H9 (cell line): Measurements from ENCODE around the gene POU2F2. TPM values are rescaled to one million over a fixed set of nuclear protein-coding genes. Genes with fewer than 3 reads are reported as not detected.

ENCODE experiments used
- DNase-seq: peaks from one replicate; pipeline ENCODE4 v3.0.0-alpha.2; 2017
- H2AFZ ChIP-seq: one replicate; pipeline ENCODE4 v1.6.1; 2013; ENCODE audit warnings: mild to moderate bottlenecking, low read length, control low read depth, moderate library complexity
- H2AK5ac ChIP-seq: 2 replicates; pipeline ENCODE4 v1.6.1; 2013; ENCODE audit warnings: low read length, control low read depth, mixed read lengths; ENCODE audit not compliant: insufficient read length
- H2BK120ac ChIP-seq: one replicate; pipeline ENCODE4 v1.6.1; 2013; ENCODE audit warnings: low read depth, mild to moderate bottlenecking, low read length, control low read depth, inconsistent platforms; ENCODE audit not compliant: poor library complexity, severe bottlenecking
- H2BK12ac ChIP-seq: 2 replicates; pipeline ENCODE4 v1.6.1; 2013; ENCODE audit warnings: low read length, control low read depth, mixed read lengths, low read depth; ENCODE audit not compliant: insufficient read length
- H2BK15ac ChIP-seq: 2 replicates; pipeline ENCODE4 v1.6.1; 2013; ENCODE audit warnings: low read depth, low read length, control low read depth
- H2BK20ac ChIP-seq: one replicate; pipeline ENCODE4 v1.6.1; 2013; ENCODE audit warnings: low read depth, mild to moderate bottlenecking, low read length, control low read depth, inconsistent platforms; ENCODE audit not compliant: poor library complexity, severe bottlenecking
- H2BK5ac ChIP-seq: 2 replicates; pipeline ENCODE4 v1.6.1; 2013; ENCODE audit warnings: low read length, control low read depth, mixed read lengths; ENCODE audit not compliant: insufficient read length
- H3K14ac ChIP-seq: 2 replicates; pipeline ENCODE4 v1.6.1; 2013; ENCODE audit warnings: low read length, control low read depth; ENCODE audit not compliant: insufficient read depth
- H3K18ac ChIP-seq: 2 replicates; pipeline ENCODE4 v1.6.1; 2013; ENCODE audit warnings: low read depth, mild to moderate bottlenecking, mixed read lengths, low read length, control low read depth; ENCODE audit not compliant: insufficient read length
- H3K23ac ChIP-seq: 2 replicates; pipeline ENCODE4 v1.6.1; 2013; ENCODE audit warnings: low read length, control low read depth, mixed read lengths, low read depth; ENCODE audit not compliant: insufficient read length
- H3K23me2 ChIP-seq: 2 replicates; pipeline ENCODE4 v1.6.1; 2013; ENCODE audit warnings: low read depth, mild to moderate bottlenecking, mixed read lengths, low read length, control low read depth; ENCODE audit not compliant: insufficient read length, poor library complexity, severe bottlenecking
- H3K27ac ChIP-seq: 2 replicates; pipeline ENCODE4 v1.5.1; 2013; ENCODE audit warnings: low read length, control low read depth, mixed read lengths, low read depth; ENCODE audit not compliant: insufficient read length
- H3K27me3 ChIP-seq: 2 replicates; pipeline ENCODE4 v1.6.1; 2013; ENCODE audit warnings: low read length, control low read depth, inconsistent platforms; ENCODE audit not compliant: insufficient read depth
- H3K4ac ChIP-seq: 2 replicates; pipeline ENCODE4 v1.6.1; 2013; ENCODE audit warnings: low read depth, mild to moderate bottlenecking, control low read depth, inconsistent platforms, low read length, moderate library complexity
- H3K4me1 ChIP-seq: 2 replicates; pipeline ENCODE4 v1.6.1; 2013; ENCODE audit warnings: low read length, control low read depth, inconsistent platforms; ENCODE audit not compliant: insufficient read depth
- H3K4me2 ChIP-seq: 2 replicates; pipeline ENCODE4 v1.6.1; 2013; ENCODE audit warnings: low read length, control low read depth, mixed read lengths; ENCODE audit not compliant: insufficient read length, insufficient read depth
- H3K56ac ChIP-seq: 2 replicates; pipeline ENCODE4 v1.6.1; 2013; ENCODE audit warnings: low read depth, mild to moderate bottlenecking, mixed read lengths, low read length, control low read depth; ENCODE audit not compliant: insufficient read length
- H3K79me1 ChIP-seq: 2 replicates; pipeline ENCODE4 v1.6.1; 2013; ENCODE audit warnings: low read depth, mild to moderate bottlenecking, moderate library complexity, low read length, control low read depth, inconsistent platforms; ENCODE audit not compliant: insufficient read depth, poor library complexity, severe bottlenecking
- H3K79me2 ChIP-seq: 2 replicates; pipeline ENCODE4 v1.6.1; 2013; ENCODE audit warnings: low read length, control low read depth, inconsistent platforms; ENCODE audit not compliant: insufficient read depth
- H3K9ac ChIP-seq: 2 replicates; pipeline ENCODE4 v1.6.1; 2013; ENCODE audit warnings: low read length, control low read depth, mixed read lengths; ENCODE audit not compliant: insufficient read length; ENCODE audit errors: extremely low read depth
- H3K9me3 ChIP-seq: one replicate; pipeline ENCODE4 v1.6.1; 2013; ENCODE audit warnings: low read depth, low read length, inconsistent platforms; ENCODE audit not compliant: control insufficient read depth
- H3T11ph ChIP-seq: one replicate; pipeline ENCODE4 v1.6.1; 2013; ENCODE audit warnings: mild to moderate bottlenecking, low read length, control low read depth, inconsistent platforms
- H4K20me1 ChIP-seq: one replicate; pipeline ENCODE4 v1.6.1; 2013; ENCODE audit not compliant: control insufficient read depth, insufficient read length, insufficient read depth
- H4K5ac ChIP-seq: 2 replicates; pipeline ENCODE4 v1.6.1; 2013; ENCODE audit warnings: low read depth, mild to moderate bottlenecking, mixed read lengths, low read length, control low read depth; ENCODE audit not compliant: insufficient read length
- H4K8ac ChIP-seq: replicated peaks from 2 replicates; pipeline ENCODE4 v1.6.1; 2013; ENCODE audit warnings: low read length, control low read depth, mixed read lengths, low read depth; ENCODE audit not compliant: insufficient read length
- H4K91ac ChIP-seq: 2 replicates; pipeline ENCODE4 v1.6.1; 2013; ENCODE audit warnings: low read depth, mild to moderate bottlenecking, moderate library complexity, mixed read lengths, low read length, control low read depth; ENCODE audit not compliant: insufficient read length
- H3K27ac Mint-ChIP-seq, 3 experiments: 2 replicates in 2 of 3; 3 replicates in 1 of 3; pipeline ENCODE4 v1.8.0; 2020 to 2021; ENCODE audit warnings: mixed read lengths in 3 of 3, mild to moderate bottlenecking in 1 of 3, moderate library complexity in 1 of 3
- H3K27me3 Mint-ChIP-seq: 2 replicates; pipeline ENCODE4 v1.8.0; 2021; ENCODE audit warnings: low read depth, mild to moderate bottlenecking, moderate library complexity, mixed read lengths
- H3K36me3 Mint-ChIP-seq, 3 experiments: 2 replicates in 2 of 3; 3 replicates in 1 of 3; pipeline ENCODE4 v1.8.0; 2020 to 2021; ENCODE audit warnings: low read depth in 3 of 3, mixed read lengths in 3 of 3; ENCODE audit not compliant: insufficient read depth in 1 of 3
- H3K4me1 Mint-ChIP-seq, 2 experiments: 2 replicates each; pipeline ENCODE4 v1.8.0; 2020; ENCODE audit warnings: mixed read lengths in 2 of 2
- H3K4me3 Mint-ChIP-seq, 2 experiments: 2 replicates in 1 of 2; 3 replicates in 1 of 2; pipeline ENCODE4 v1.8.0; 2020 to 2021; ENCODE audit warnings: mild to moderate bottlenecking in 2 of 2, mixed read lengths in 2 of 2, moderate library complexity in 1 of 2
- H3K9me3 Mint-ChIP-seq, 2 experiments: 2 replicates in 1 of 2; 3 replicates in 1 of 2; pipeline ENCODE4 v1.8.0; 2020; ENCODE audit warnings: mild to moderate bottlenecking in 2 of 2, mixed read lengths in 2 of 2, moderate library complexity in 1 of 2
- WGBS: extraction: QIAGEN DNeasy Blood & Tissue Kit; methylation state at CpG from one replicate; pipeline ENCODE4 v1.1.7; 2013; ENCODE audit warnings: missing lambda C conversion rate, low lambda C conversion rate, mixed read lengths; ENCODE audit not compliant: insufficient read length; ENCODE audit errors: extremely low coverage; 5-methylcytosine and 5-hydroxymethylcytosine counted together
- total RNA-seq: library from RNA; stranded (reverse); gene quantifications from 2 replicates; pipeline ENCODE4 v1.2.1, GENCODE V29; 2021
- TF ChIP-seq, protein P1 (sequence below): fragments of 200-600 bp; sonication (generic); conservative IDR thresholded peaks from 3 replicates; pipeline ENCODE4 v1.8.0; 2021; ENCODE audit warnings: antibody characterized with exemption, mild to moderate bottlenecking

Gene POU2F2
- total RNA-seq, 1 experiment from 2014 or later: 2.9 TPM

DNA sequence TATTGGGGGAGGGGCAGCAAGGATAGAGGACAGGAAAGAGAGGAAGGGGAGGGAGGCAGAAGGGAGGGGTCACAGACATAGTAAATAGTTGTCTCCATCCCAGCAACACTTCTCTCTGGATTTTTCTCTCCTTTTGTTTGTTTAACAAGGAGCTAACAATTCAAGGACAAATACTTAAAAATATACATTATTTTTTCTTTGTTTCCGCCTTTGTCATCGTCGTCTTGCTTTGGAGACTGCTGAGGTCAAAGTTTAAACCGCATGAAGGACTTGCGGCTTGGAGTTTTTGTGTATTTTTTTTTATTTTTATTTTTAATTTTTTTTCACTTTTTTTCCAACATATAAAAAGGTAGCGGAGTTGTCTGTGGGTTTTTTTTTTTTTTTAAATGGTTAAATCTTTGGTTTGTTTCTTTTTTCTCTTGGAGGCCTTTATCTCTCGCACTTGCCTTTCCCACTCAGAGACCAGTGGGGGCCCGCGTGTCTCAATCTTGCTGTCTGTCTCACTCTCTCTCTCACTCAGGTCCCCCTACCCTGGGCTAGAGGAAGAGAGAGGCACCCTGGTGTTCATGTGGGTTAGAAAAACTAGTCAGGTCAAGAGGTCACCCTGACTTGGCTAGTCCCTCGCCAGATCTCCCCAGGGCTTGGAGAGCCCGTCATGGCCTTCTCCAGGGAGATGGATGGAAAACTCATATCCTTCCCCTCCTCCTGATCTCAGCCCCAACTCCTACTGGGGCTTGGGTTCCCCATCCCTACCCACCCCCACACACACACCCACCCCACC lies 45.3 kb downstream of the POU2F2 start:
- no peak overlapping the region for H2AFZ ChIP-seq
- H2BK12ac ChIP-seq: no peak overlapping the region
- no peak overlapping the region for H3K27ac ChIP-seq
- no peaks in the 10 kb centered on the region for H3K23me2 ChIP-seq
- Mint-ChIP-seq H3K4me3 (no peak overlapping the region), H3K27ac (no peak overlapping the region), H3K9me3 (no peaks in the 10 kb centered on the region), H3K4me1 (peaks cover 14 to 42% of the 10 kb centered on the region in 2 experiments), H3K27me3 (peaks cover 3% of the 10 kb centered on the region), H3K36me3 (peaks cover 2 to 6% (median 3%) of the 10 kb centered on the region in 3 experiments; a peak in 5 of 7 replicates)
- WGBS: no CpG with 5 or more reads among the region's 11 CpGs
- H3K9me3 ChIP-seq: no peaks in the 10 kb centered on the region
- no peaks in the 10 kb centered on the region for H3K4me1 ChIP-seq
- no peak overlapping the region for H3K9ac ChIP-seq
- no peak overlapping the region for H3K56ac ChIP-seq
- no peak overlapping the region for H3K4me2 ChIP-seq
- no peak overlapping the region for H3T11ph ChIP-seq
- no peaks in the 10 kb centered on the region for H3K79me2 ChIP-seq
- no peak overlapping the region for H3K14ac ChIP-seq
- no peak overlapping the region for H4K8ac ChIP-seq
- no peak overlapping the region for H4K5ac ChIP-seq
- no peaks in the 10 kb centered on the region for H3K27me3 ChIP-seq
- no peaks in the 10 kb centered on the region for H4K20me1 ChIP-seq
- H2BK5ac ChIP-seq: no peak overlapping the region
- no peak overlapping the region for H2BK15ac ChIP-seq
- TF ChIP-seq, protein P1, sequence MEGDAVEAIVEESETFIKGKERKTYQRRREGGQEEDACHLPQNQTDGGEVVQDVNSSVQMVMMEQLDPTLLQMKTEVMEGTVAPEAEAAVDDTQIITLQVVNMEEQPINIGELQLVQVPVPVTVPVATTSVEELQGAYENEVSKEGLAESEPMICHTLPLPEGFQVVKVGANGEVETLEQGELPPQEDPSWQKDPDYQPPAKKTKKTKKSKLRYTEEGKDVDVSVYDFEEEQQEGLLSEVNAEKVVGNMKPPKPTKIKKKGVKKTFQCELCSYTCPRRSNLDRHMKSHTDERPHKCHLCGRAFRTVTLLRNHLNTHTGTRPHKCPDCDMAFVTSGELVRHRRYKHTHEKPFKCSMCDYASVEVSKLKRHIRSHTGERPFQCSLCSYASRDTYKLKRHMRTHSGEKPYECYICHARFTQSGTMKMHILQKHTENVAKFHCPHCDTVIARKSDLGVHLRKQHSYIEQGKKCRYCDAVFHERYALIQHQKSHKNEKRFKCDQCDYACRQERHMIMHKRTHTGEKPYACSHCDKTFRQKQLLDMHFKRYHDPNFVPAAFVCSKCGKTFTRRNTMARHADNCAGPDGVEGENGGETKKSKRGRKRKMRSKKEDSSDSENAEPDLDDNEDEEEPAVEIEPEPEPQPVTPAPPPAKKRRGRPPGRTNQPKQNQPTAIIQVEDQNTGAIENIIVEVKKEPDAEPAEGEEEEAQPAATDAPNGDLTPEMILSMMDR: no peak
- H3K79me1 ChIP-seq: no peaks in the 10 kb centered on the region
- H3K18ac ChIP-seq: no peak overlapping the region
- no peak overlapping the region for H3K23ac ChIP-seq
- H2BK20ac ChIP-seq: no peak overlapping the region
- no peak overlapping the region for H2BK120ac ChIP-seq
- no peak overlapping the region for H3K4ac ChIP-seq
- no peak for DNase-seq
- no peak overlapping the region for H4K91ac ChIP-seq
- no peak overlapping the region for H2AK5ac ChIP-seq
